AG08395 (cell line): ENCODE results near the gene DNAJB6.
A peak's percentile ranks its signal among the peaks of the same experiment; 100 is the strongest.

Experiments
- DNase-seq: peaks from one replicate; pipeline ENCODE4 v3.0.0; 2012; ENCODE audit warnings: mixed read lengths, low spot score

The DNAJB6 gene

DNA sequence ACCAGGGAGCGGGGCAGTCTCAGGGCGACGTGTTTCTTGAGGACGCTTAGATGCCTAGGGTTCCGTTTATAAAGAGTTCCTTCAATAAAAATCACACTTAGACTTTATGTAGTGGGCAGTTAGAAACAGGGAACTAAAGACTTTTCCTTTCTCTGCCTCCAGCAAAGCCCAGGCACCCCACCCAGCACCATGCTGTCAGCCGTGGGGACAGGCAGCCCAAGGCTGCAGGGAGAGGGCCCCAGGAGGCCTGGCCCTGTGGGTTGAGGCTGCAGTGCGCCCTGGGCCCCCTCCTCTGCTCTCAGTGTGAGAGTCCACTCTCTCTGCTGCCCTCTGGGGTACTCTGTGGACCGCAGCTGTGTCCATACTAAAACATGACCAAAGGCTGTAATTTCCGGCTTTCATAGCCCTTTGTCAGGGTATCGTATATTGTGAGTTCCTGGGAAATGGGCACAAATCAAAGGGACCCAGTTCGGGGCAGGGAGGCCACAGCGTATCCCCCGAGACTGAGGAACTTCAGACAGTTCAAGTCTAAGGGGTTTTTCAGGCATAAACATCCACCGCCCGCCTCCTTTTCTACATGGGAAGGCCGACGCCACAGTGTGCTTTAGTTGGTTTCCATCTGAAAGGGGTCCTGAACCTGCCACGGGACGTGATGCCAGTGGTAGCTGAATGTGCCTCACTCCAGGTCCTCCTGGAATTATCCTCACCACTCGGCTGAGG lies 59.7 kb downstream of the DNAJB6 start:
- no peak for DNase-seq

DNA sequence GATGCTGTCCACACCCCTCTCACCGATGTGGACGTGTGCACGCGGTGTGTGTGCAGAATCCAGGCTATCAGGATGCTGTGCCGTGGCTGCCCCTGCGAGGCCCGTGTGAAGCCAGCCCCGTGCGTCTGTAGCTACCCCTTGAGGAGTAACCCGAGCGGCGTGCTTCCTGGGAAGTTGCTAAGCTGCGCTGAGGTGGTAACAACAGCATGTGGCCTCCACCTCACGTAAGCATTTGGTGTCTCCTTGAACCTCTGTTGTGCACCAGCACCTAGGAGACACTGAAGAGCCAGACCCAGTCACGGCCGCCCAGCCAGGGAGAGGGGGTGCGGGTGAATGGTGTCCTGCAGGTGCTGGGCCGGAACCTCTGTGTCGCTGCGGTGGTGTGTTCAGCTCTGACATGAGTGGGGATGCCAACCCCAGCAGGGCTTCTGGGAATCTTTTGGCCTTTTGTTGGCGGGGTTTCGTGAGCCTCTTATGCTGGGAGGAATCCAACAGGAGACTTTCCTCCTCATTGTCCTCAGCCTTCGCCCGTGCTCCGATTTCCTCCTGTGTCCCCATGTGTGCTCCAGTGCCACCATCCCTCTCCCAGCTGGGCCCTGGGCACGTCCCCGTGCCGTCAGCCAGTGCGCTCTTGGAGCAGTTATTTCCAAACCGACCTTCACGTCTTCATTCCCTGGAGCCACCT lies 60.4 kb downstream of the DNAJB6 start:
- DNase-seq, result no peak

DNA sequence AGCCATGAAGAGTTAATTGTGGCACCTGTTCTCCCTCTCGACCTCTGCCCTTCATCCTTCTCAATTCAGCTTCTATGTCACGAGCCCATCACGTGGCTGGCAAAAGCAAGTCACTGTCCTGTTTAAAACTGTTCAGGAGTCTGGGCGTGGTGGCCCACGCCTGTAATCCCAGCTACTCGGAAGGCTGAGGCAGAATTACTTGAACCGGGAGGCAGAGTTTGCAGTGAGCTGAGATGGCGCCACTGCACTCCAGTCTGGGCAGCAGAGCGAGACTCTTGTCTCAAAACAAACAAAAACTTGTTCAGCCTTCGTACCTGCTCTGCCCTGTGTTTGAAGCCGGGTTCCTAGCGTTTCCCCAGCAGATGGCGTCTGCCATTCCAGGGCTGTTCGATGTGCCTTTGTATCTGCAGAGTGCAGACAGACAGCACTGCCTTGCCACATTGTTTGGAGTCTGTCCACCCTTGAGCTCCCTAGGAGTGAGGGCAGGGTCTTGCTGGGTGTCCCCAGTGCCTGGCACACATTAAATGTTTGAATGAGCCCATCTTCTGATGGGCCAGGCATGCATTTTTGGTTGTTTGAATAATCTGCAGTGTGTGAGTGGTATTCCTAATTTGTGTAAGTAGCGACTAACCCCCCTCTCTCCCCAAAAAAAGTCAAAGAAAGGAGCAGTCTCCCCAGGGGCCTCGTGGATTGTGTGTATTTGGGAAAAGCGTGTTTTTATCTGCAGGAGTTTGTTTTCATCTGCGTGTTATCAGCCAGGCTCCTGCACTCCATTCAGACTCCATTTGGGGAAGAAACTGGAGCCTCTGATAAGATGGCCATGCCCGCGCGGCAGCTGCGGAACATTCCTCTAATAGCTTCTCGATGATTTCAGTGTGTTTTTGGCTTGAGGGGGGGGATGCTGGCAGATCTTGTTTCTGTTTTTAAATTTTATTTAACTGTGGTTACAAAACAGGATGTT lies 61.2 kb downstream of the DNAJB6 start:
- DNase-seq, result peak; percentile 85

DNA sequence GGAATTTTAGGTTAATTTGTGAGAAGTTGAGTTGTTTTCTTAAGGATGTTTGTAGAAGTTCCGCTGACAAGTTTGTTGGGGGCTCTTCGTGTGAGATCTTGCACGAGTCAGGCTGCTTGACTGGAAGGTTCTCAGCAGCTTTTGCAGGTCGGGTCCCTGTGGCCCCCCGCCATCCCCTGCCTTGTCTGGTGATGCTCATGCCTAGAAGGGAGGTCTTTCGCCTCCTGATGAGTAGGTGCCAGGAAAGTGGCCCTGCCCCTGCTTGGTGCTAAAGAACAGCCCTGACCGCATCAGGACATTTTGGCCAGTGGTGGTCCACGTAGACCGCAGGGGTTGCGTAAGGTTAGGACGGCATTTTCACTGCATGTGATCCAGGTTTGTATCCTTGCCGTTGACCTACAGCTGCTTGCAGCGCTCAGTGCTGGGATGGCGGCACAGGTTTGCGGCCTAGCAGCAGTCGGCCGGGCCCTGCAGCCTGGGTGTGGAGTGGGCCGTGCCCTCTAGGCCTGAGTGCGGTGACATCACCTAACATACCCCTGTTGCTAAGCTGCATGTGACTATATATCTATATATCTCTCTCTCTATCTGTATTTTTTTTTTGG lies 62.4 kb downstream of the DNAJB6 start:
- DNase-seq, result no peak

DNA sequence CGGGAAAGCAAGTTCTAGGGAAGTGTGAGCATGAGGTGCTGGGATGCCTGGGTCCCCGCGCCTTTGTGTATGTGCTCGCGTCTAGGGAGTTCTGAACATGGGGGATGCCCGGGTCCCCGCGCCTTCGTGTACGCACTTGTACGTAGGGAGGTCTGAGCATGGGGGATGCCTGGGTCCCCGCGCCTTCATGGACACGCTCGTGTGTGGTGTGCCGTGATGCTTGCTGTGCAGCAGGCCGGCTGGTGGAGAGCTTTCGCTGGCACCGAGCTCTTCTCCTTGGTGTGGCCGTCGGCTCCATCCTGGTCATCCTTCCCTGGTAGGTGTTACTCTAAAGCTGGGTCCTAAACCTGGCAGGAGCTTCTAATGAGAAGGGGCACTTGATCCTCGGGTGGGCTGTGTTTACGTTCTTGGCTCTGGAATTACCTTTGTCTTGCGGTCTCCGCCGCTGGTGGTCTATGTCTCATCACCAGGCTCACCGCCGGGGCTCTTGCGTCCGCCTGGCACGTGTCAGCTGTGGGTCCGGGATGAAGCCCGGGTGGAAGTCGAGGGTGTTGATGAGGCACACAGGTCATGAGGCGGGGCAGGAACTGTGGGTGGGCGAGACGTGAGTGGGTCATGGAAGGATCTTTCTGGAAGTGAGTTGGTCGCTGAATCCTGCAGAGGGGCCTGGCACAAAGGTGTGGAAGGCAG lies 63.5 kb downstream of the DNAJB6 start:
- no peak for DNase-seq

DNA sequence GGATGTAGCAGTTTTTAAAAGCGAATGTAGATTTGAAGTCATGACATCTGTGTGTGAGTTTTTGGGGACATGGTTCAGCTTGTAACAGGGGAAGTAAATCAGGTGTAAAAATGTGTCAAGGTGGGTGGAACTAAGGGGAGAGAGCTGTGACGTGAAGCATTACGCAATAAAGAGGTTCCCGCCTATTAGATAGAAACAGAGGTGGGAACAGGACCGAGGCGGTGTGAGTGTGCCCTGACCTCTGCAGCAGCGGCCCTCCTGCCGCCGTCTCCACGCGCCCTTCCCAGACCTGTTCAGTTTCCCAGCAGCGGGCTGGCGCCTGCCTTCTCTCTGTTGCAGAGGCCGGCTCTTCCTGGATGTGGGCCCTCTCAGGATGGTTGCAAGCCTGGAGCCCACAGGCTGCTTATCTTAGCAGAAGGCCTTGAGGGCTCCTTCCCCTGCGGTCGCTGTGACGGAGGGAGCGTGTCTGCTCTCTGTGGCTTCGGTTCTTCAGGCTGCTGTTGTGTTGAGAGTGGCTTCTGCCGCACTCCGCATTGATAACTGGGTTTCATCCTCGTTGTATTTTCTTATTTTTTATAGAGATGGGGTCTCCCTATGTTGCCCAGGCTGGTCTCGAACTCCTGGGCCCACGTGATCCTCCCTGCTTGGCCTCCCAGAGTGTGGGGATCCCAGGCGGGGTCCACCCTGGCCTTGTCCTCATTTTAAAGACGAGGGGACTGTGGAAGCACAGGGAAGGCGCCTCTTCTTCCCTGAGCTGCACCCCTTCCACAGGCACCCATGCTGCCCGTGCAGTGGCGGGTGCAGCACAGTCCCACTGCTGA lies 65.0 kb downstream of the DNAJB6 start:
- no peak for DNase-seq

DNA sequence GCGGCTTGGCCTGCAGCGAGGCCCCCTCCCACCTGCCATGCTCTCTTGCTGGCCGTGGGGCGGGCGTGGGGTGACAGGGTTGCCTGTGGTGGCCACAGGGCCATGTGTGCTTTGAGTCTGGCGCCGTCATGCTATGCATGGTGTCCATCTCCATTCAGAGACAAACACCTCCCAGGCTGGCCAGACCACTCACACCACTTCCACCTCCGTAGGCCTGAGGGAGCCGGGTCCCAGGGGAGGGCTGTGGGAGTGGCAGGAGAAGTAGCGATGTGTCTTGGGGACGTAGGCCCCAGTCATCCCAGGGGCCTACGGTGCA lies 65.5 kb downstream of the DNAJB6 start:
- DNase-seq, result no peak

DNA sequence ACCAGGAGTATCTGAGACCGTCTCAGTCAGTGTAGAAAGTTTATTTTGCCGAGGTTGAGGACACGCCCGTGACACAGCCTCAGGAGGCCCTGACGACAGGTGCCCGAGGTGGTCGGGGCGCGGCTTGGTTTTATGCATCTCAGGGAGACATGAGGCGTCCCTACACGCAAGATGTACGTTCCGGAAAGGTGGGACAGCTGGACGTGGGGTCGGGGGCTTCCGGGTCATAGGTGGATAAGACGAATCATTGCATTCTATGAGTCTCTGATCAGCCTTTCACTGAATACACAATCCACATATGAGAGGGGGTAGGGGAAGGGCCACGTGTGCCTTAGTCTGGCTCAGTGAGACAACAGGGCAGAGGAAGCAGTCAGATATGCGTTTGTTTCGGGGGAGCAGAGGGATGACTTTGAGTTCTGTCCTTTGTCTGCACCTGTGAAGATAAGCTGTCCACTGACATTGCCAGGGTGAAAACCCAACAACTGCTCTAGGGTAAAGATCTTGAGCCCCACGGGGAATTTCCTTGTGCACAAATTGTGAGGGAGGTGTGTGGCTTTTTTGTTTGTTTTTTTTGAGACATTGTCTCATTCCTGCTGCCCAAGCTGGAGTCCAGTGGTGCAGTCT lies 66.2 kb downstream of the DNAJB6 start:
- DNase-seq, result no peak

DNA sequence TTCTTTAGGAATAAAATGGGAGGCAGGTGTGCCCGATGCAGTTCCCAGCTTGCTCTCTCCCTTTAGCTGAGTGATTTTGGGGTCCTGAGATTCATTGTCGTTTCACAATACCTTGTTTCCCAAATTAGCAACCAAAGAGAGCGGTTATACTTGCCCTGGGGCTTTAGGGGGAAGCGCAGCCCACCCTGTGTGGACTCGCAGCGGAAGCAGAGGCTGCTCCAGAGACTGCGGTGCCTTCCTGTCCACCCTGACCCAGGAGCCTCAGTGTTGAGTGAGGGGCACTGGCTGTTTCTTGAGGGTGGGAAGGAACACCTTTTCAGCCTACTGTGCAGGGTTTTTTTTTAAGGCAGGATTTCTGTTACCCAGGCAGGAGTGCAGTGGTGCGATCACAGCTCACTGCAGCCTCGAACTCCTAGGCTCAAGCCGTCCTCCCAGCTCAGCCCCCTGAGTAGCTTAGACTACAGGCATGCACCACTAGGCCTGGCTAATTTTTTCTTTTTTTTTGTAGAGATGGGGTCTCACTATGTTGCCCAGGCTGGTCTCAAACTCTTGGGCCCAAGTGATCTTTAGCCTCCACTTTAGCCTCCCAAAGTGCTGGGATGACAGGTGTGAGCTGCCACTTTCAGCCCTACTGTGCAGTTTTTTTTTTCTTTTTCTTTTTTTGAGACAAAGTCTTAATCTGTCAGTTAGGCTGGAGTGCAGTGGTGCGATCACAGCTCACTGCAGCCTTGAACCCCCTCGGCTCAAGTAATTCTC lies 67.0 kb downstream of the DNAJB6 start:
- DNase-seq, result no peak

DNA sequence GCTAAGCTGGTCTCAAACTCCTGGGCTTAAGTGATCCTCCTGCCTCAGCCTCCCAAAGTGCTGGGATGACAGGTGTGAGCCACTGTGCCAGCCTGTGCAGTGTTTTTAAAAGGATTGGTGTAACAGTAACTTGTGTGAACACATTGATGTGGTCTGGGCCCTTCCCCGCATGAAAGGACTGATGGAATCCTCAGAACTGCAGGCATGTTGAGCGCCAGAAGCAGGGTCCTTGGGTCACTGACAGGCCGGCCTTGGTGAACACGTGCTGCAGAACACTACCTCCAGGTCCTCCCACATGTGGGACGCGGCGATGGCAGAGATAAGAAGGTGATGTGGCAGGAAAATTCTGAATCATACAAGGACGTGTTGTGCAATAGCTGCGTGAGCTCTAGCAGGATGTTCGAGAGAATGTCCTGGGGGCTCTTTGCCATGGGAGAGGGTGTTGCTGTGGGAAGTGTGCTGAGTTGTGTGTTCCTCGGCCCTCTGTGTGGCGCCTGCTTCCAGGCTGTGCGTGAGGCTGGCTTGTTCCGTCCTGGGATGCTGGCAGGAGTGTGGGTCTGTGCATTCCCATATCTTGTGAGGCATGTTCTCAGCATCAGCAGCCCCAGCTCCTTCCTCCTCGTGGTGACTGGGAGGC lies 68.2 kb downstream of the DNAJB6 start:
- peak; percentile 88 for DNase-seq

DNA sequence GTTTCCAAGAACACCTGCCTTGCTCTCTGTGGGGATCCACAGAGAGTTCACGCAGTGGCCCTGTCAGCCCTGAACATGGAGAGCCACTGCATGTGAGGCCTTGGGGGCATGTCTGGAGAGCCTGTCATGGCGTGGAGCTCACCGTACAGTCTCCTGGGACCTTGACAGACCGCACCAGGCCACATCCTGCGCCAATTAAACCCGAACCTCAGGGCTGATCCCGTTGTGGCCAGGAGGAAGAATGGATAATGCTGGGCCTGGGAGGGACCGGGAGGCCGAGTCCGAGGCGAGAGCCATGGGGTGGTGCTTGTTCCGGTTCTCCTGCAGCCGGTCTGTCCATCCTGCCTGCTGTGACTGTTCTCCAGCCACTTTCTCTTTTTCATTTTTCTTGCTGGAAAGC lies 68.7 kb downstream of the DNAJB6 start:
- peak; percentile 26 for DNase-seq

DNA sequence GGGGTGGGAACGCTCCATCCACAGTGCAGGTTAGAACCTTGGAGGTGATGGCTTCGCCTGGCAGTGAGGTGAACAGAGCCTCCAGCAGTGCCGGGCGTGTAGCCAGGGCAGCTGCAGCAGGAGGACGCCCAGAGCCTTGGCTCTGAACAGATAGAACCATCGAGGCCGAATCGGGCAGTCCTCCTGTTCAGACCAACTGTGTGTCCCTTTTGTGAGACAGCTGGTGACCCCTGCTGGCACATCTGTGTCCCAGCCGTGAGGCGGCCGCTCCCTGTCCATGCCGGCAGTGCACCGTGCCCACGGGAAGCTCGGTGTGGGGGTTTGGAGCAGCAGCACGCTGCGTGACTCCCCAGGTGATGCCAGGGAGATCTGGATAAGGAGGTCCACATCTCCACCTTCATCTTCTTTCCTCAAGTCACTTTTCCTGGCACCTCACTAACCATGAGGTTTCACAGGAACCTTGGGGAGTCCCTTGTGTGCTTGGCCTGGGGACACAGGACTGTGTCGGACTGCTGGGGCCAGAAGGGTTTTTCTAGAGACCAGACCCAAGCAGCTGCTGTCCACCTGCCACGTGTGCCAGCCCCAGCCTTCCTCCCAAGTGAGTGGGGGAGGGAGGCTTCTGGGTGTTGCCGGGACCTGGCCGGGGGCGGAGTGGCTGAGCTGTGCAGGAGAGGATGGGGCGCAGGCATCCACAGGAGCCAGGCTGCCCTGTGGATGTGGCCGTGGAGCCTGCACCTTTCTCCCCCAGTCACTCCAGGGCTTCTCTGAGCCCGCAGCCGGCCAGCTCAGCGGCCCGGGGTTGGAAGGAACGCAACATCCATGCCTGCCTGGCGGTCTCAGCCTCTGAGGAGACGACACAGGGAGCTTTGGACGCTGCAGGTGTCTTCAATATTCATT lies 69.4 kb downstream of the DNAJB6 start:
- DNase-seq, result peak; percentile 69

DNA sequence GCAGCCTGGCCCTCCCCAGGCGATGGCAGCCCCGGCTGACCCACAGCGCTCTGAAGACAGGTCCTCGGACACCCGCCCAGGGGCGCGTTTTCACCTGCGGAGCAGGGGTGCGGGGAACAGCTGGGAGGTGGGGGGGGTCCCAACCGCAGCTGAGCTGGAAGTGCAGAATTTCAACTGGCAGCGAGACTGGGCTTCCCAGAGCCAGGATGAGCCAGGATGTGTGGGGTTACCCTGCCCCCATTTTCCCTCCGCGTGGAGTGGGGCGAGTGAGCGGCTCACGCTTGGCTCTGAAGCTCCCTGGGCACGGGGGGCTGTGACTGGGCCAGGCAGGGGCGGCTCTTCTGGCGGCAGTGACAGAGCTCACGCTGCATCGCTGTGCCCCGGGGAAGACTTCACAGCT lies 70.2 kb downstream of the DNAJB6 start:
- DNase-seq, result no peak

DNA sequence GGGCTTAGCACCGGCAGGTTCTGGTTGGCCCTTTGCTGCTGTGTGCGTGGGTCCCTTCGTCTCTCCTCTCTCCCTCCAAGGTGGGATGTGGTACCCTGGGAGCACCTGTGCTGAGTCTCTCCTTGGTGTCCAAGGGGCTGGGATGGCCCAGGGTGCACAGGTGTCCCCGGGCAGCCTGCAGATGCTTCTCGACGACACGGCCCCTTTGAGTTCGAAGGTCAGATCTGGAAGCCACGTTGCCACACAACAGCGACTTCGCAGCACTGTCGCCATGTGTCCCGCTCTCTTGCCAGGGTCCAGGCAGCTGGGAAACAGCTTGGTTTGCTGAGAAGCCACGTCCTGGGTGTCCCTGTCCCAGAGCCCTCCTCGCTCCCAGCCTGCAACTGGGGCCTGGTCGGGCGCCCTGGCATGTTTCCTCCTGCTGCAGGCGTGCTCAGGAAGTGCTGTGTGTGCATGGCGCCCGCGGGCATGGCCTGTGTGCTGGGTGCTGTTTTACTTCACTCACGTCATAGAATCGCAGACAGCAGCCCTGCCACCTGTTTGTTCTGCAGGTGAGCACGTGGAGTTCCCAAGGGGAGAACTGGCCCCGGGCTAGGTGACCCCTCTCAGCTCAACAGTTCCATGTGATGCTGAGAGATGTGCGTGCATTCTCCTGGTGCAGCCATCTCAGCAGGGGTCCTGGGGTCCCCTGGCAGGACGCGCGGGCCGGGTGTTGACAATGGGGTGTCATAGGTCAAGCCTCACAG lies 70.9 kb downstream of the DNAJB6 start:
- DNase-seq, result no peak

DNA sequence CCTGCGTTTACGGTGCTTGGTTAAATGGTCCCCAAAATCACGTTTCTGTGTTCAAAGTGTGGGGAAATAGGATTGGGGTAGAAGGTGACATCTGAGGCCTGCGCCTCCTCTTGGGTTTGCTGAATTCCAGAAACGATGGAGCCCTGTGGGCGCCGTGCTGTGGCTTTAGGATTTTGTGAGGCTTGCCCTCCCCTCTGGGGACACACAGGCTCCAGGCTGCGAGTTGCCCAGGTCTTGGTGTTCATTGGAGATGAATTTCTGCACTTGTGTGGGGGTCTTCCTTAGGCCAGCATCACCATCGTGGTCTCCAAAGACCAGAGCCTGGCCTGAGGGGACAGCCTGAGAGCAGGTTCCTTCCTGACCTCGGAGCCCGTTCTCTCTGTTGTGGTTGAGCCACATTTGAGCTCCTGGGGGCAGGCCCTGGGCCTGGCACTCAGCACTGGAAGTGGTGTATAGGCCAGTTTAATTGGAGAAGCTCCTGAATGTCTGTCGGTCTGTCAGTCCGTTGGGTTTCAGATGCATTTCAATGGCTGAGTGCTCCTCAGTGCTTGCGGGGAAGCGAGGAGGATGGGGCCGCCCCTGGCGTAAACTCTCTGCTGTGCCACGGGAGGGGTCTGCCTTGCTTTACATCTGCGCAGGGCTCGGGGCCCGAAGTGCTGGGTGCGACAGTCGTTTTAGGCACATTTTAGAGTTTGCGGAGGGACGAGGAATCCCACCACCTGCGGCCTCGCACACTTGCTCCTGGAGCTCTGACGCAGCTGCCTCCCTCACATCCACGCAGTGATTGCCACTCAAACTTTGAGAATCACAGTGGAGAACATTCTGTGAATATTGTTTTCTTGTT lies 71.7 kb downstream of the DNAJB6 start:
- DNase-seq, result no peak

DNA sequence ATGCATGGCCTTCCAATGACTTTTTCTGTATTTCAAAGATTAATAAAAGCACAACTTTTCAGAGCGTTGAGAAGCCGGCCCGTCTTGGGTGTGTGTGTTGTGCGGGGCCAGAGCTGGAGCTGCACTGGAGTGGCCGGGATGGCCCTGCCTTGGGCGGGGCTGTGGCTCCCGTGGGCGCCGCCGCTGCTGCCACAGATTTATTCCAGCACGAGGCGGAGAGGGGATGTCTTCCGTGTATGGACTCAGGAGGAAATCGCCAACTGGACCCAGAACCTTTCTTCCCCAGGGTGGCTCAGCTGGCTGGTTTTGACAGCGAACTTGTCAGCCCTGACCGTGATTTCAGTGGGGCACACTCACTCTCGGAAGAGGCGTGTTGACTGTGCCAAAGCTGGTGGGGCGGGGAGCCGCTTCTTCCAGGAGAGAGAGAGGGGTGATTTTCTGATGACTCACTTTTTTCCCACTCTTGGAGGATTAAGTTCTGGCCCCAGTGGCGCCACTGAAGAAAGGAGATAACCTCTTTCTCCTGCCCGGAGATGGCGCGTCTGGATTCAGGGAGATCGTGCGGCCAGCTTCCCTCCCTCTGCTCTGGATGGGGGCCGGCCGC lies 72.4 kb downstream of the DNAJB6 start:
- DNase-seq, result no peak
